Measurements from ENCODE around the gene PEX14. TPM values are rescaled to one million over a fixed set of nuclear protein-coding genes. Genes with fewer than 3 reads are reported as not detected.
A peak's percentile ranks its signal among the peaks of the same experiment; 100 is the strongest.

Gene PEX14
- total RNA-seq, 4 donors from 2014 or later, result 16.3 to 29.7 (median 26.2) TPM

- Histone ChIP-seq H3K9me3 (no peaks in the 10 kb centered on the region), H3K27ac (peak overlapping the region in 1 of 4 donors; percentile 19), H3K27me3 (no peaks in the 10 kb centered on the region), H3K4me3 (no peak overlapping the region), H3K4me1 (peaks cover 0 to 8% (median 0%) of the 10 kb centered on the region in 4 donors), H3K36me3 (no peaks in the 10 kb centered on the region)
- TF ChIP-seq CTCF (IDR thresholded peaks at IDR 0.05) (peak in 3 of 6 experiments; percentile 28 to 44 (median 33)), POLR2A (IDR thresholded peaks at IDR 0.05) (no peak)
- DNase-seq, result peak in 2 of 3 donors; percentile 52 to 55
These were observed 55.6 kb downstream of the PEX14 start for GRCh38 chr1:10530281-10530740.

DNA sequence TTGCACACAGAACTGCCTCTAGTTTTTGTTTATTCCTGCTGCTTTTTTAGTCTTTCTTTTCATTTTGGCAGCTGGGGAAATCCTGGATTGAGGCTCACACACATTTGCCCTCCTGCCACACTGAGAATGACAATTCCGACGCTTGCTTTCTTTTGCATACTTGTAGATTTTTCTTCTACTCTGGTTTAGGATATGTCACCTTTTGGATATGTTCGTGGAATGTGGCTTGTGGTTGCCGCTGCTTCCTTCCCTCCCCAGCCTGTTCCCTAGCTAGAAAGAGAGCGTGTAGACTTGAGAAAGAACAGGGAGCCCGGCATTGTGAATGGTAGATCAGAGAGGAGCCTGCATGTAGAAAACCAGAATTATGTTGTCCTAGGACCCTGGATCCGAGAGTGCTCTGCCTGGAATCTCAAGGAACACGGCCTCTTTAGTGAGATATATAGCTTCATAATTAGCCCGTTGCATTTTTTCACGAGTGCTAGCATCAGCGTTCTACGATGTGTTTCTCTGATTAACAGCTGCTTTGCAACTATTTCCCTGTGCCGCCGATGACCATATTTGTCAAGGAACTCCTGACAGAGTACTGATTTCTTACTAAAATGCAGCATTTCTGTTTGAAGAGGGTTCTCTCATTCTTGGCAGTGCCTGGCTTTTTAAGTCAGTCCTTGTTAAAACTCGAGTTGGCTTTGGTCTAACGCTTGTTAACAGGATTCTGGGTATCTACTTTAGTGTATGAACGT, 56.2 kb downstream of the PEX14 start:
- Histone ChIP-seq H3K4me3 (no peak overlapping the region), H3K36me3 (no peaks in the 10 kb centered on the region), H3K9me3 (no peaks in the 10 kb centered on the region), H3K27me3 (no peaks in the 10 kb centered on the region), H3K4me1 (peaks cover 0 to 8% (median 0%) of the 10 kb centered on the region in 4 donors), H3K27ac (peak overlapping the region in 1 of 4 donors; percentile 19)
- no peak for TF ChIP-seq CTCF (IDR thresholded peaks at IDR 0.05)
- TF ChIP-seq POLR2A (IDR thresholded peaks at IDR 0.05), result no peak
- DNase-seq, result no peak

DNA sequence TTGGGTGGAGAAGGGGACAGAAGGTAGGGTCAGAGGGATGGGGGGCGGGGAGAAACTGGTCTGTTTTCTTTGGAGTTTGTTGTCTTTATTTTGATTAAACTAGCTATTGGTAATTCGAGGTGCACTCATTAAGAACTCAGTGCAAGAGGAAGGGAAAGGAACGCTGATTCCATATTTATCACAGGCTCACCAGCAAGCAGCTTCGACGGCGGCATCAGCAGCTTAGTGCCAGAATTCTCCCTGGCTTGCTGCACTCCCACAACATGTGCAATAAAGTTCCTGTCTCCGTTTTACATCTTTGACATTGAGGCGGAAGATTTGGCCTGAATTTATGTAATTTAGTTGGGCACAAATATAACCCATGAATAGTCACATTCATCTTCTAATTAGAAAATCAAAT, 57.6 kb downstream of the PEX14 start:
- no peak for DNase-seq
- no peaks in the 10 kb centered on the region for H3K9me3 ChIP-seq
- peaks cover 0 to 6% (median 0%) of the 10 kb centered on the region in 3 donors for H3K36me3 ChIP-seq
- no peak for TF ChIP-seq CTCF (IDR thresholded peaks at IDR 0.05)
- no peak for TF ChIP-seq POLR2A (IDR thresholded peaks at IDR 0.05)
- no peak overlapping the region for H3K27ac ChIP-seq
- H3K4me3 ChIP-seq, result no peak overlapping the region
- peaks cover 0 to 8% (median 0%) of the 10 kb centered on the region in 4 donors for H3K4me1 ChIP-seq
- H3K27me3 ChIP-seq, result no peaks in the 10 kb centered on the region

- Histone ChIP-seq H3K9me3 (no peaks in the 10 kb centered on the region), H3K27ac (no peak overlapping the region), H3K4me1 (peaks cover 0 to 8% (median 0%) of the 10 kb centered on the region in 4 donors), H3K4me3 (no peak overlapping the region), H3K27me3 (no peaks in the 10 kb centered on the region), H3K36me3 (peaks cover 0 to 6% (median 0%) of the 10 kb centered on the region in 3 donors)
- no peak for TF ChIP-seq POLR2A (IDR thresholded peaks at IDR 0.05)
- TF ChIP-seq CTCF (IDR thresholded peaks at IDR 0.05), result no peak
- no peak for DNase-seq
These were observed 59.8 kb downstream of the PEX14 start for GRCh38 chr1:10534519-10534918.

- Histone ChIP-seq H3K9me3 (no peaks in the 10 kb centered on the region), H3K4me1 (no peaks in the 10 kb centered on the region)
These were observed 61.5 kb downstream of the PEX14 start for GRCh38 chr1:10536133-10536770.

More at GRCh38 chr1:10536133-10536770, 61.5 kb downstream of the PEX14 start:
- no peak for DNase-seq
- H3K4me3 ChIP-seq, result no peak overlapping the region
- TF ChIP-seq POLR2A (IDR thresholded peaks at IDR 0.05) (no peak), CTCF (IDR thresholded peaks at IDR 0.05) (no peak)
- H3K27ac ChIP-seq, result no peak overlapping the region
- peaks cover 0 to 8% (median 0%) of the 10 kb centered on the region in 3 donors for H3K36me3 ChIP-seq
- H3K27me3 ChIP-seq, result no peaks in the 10 kb centered on the region
